WTC11 (cell line): ENCODE measurements around the gene ATP5ME. TPM values are rescaled to one million over a fixed set of nuclear protein-coding genes. Genes with fewer than 3 reads are reported as not detected.

Experiments used
- ATAC-seq: fragments of 200-7000 bp; cut with Tn5 transposase; 2 replicates; pipeline ENCODE4 v1.10.0; 2021; ENCODE audit warnings: mild to moderate bottlenecking, moderate library complexity
- CTCF ChIA-PET: fragments of 300-600 bp; sonication (Branson Sonifier 250); formaldehyde crosslinking; loops from one replicate; lab custom pipeline; 2021; ENCODE audit warnings: antibody characterized with exemption; lab: Charles Lee
- POLR2A ChIA-PET: fragments of 350-600 bp; sonication (Branson Sonifier 250); formaldehyde crosslinking; loops from one replicate; lab custom pipeline; 2021; ENCODE audit warnings: antibody characterized with exemption; lab: Charles Lee
- DNase-seq: peaks from one replicate; pipeline ENCODE4 v3.0.0; 2021; ENCODE audit warnings: low spot score
- H3K27ac Mint-ChIP-seq: 2 replicates; pipeline ENCODE4 v1.8.0; 2021; ENCODE audit warnings: mixed read lengths
- H3K27me3 Mint-ChIP-seq: 2 replicates; pipeline ENCODE4 v1.8.0; 2021; ENCODE audit warnings: low read depth, mild to moderate bottlenecking, moderate library complexity, mixed read lengths
- H3K36me3 Mint-ChIP-seq: 2 replicates; pipeline ENCODE4 v1.8.0; 2021; ENCODE audit warnings: mixed read lengths
- H3K4me1 Mint-ChIP-seq: 2 replicates; pipeline ENCODE4 v1.8.0; 2022; ENCODE audit warnings: mixed read lengths
- H3K4me3 Mint-ChIP-seq: 2 replicates; pipeline ENCODE4 v1.8.0; 2021; ENCODE audit warnings: mild to moderate bottlenecking, moderate library complexity, mixed read lengths
- H3K9me3 Mint-ChIP-seq: 2 replicates; pipeline ENCODE4 v1.8.0; 2021; ENCODE audit warnings: mixed read lengths
- AFF4 ChIP-seq: sonication (generic); formaldehyde crosslinking; IDR thresholded peaks from 2 replicates; pipeline ENCODE4 v1.8.1; 2023; ENCODE audit warnings: mild to moderate bottlenecking, missing genetic modification reagents, borderline replicate concordance
- ARID4B ChIP-seq: sonication (generic); formaldehyde crosslinking; IDR thresholded peaks from 2 replicates; pipeline ENCODE4 v1.8.0; 2023; ENCODE audit warnings: missing genetic modification reagents, mild to moderate bottlenecking, borderline replicate concordance
- ATF1 ChIP-seq: sonication (generic); formaldehyde crosslinking; IDR thresholded peaks from 2 replicates; pipeline ENCODE4 v1.8.1; 2023; ENCODE audit warnings: mild to moderate bottlenecking, moderate library complexity, missing genetic modification reagents
- CDX4 ChIP-seq: fragments of 250-450 bp; sonication (Bioruptor Pico); IDR thresholded peaks from 2 replicates; pipeline ENCODE4 v1.9.0; 2021; ENCODE audit warnings: moderate library complexity, mild to moderate bottlenecking, inconsistent platforms, borderline replicate concordance
- CTCF ChIP-seq: fragments of 200-600 bp; IDR thresholded peaks from 2 replicates; pipeline ENCODE4 v1.8.0; 2022; ENCODE audit warnings: antibody characterized with exemption
- HMGXB4 ChIP-seq: sonication (generic); formaldehyde crosslinking; IDR thresholded peaks from 2 replicates; pipeline ENCODE4 v1.8.1; 2023; ENCODE audit warnings: mild to moderate bottlenecking, moderate library complexity, missing genetic modification reagents
- JAZF1 ChIP-seq: fragments of 250-450 bp; sonication (Bioruptor Pico); IDR thresholded peaks from 2 replicates; pipeline ENCODE4 v1.9.0; 2021; ENCODE audit warnings: moderate library complexity, mild to moderate bottlenecking, inconsistent platforms
- MLX ChIP-seq: sonication (generic); formaldehyde crosslinking; IDR thresholded peaks from 2 replicates; pipeline ENCODE4 v1.8.1; 2023; ENCODE audit warnings: mild to moderate bottlenecking, missing genetic modification reagents, moderate library complexity
- TCF7 ChIP-seq: sonication (generic); formaldehyde crosslinking; IDR thresholded peaks from 2 replicates; pipeline ENCODE4 v1.8.0; 2022; ENCODE audit warnings: mild to moderate bottlenecking, low read depth, missing genetic modification reagents, moderate library complexity
- TEAD4 ChIP-seq: sonication (generic); formaldehyde crosslinking; IDR thresholded peaks from 2 replicates; pipeline ENCODE4 v1.8.0; 2022; ENCODE audit warnings: mild to moderate bottlenecking, missing genetic modification reagents
- ZNF423 ChIP-seq: fragments of 250-450 bp; sonication (Bioruptor Pico); IDR thresholded peaks from 2 replicates; pipeline ENCODE4 v2.1.2; 2022; ENCODE audit warnings: mild to moderate bottlenecking, moderate library complexity
- total RNA-seq: library from RNA; stranded (reverse); gene quantifications from 3 replicates; pipeline ENCODE4 v1.2.3, GENCODE V29; 2021

Gene ATP5ME
- total RNA-seq, 1 experiment from 2014 or later, result 468 TPM

GRCh38 chr4:648579-649292, 25.3 kb downstream of the ATP5ME start:
- CTCF ChIA-PET, result interaction anchor here (1.1 to 2.3 kb wide), 3 partner anchors 25 to 46 kb away, joined by 3 to 9 read pairs (median 9); partner anchors contain the start of genes ATP5ME and MYL5
- Mint-ChIP-seq H3K27me3 (peaks cover 3% of the 10 kb centered on the region; the same call in 1 of the 2 replicates), H3K27ac (no peak overlapping the region), H3K4me1 (0 out of 2 replicates have a peak, but pooled peaks cover 4% of the 10 kb centered on the region), H3K9me3 (no peaks in the 10 kb centered on the region), H3K4me3 (no peak overlapping the region), H3K36me3 (no peaks in the 10 kb centered on the region)
- TF ChIP-seq TCF7 (CRISPR knock-in tag) (no peak), HMGXB4 (no peak), CTCF (no peak), CDX4 (no peak), TEAD4 (CRISPR knock-in tag) (no peak), ARID4B (CRISPR knock-in tag) (no peak), AFF4 (no peak), ATF1 (CRISPR knock-in tag) (no peak), JAZF1 (CRISPR knock-in tag) (no peak), ZNF423 (CRISPR knock-in tag) (no peak), MLX (CRISPR knock-in tag) (no peak)
- DNase-seq (no peak), ATAC-seq (peak; percentile 54)
- POLR2A ChIA-PET, result no interaction called here
